Measurements from ENCODE around the gene TSEN2.

DNA sequence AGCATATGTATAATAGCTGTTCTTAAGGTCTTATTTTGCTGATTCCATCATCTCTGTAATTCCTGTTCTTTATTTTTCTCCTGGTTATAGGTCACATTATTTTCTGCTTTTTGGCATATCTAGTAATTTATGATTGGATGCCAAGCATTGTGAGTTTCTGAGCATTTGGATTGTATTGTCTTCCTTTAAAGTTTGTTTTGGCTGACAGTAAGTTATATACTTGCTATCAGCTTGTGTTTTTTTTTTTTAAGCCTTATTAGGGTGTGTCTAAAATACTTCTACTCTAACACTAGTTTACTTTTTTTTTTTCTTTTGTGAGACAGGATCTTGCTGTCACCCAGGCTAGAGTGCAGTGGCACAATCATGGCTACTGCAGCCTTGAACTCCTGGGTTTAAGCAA lies 82.7 kb downstream of the TSEN2 start:
- TF ChIP-seq ZNF384 (IDR thresholded peaks at IDR 0.05; ENCODE audit: low read depth, low read length) (no peak), ELF4 (CRISPR knock-in tag; IDR thresholded peaks at IDR 0.05) (no peak), TBP (optimal IDR thresholded peaks at IDR 0.05; ENCODE audit: low read depth, low read length) (no peak), RFX5 (IDR thresholded peaks at IDR 0.05; ENCODE audit: low read depth, low read length) (no peak)
- TF ChIP-seq, protein P1, sequence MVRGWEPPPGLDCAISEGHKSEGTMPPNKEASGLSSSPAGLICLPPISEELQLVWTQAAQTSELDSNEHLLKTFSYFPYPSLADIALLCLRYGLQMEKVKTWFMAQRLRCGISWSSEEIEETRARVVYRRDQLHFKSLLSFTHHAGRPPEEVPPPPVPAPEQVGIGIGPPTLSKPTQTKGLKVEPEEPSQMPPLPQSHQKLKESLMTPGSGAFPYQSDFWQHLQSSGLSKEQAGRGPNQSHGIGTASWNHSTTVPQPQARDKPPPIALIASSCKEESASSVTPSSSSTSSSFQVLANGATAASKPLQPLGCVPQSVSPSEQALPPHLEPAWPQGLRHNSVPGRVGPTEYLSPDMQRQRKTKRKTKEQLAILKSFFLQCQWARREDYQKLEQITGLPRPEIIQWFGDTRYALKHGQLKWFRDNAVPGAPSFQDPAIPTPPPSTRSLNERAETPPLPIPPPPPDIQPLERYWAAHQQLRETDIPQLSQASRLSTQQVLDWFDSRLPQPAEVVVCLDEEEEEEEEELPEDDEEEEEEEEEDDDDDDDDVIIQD (CRISPR knock-in tag; IDR thresholded peaks at IDR 0.05): no peak
- TF ChIP-seq, protein P2, sequence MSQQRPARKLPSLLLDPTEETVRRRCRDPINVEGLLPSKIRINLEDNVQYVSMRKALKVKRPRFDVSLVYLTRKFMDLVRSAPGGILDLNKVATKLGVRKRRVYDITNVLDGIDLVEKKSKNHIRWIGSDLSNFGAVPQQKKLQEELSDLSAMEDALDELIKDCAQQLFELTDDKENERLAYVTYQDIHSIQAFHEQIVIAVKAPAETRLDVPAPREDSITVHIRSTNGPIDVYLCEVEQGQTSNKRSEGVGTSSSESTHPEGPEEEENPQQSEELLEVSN (IDR thresholded peaks at IDR 0.05; ENCODE audit: borderline replicate concordance in 1 of 2, extremely low read depth in 1 of 2, insufficient read depth in 1 of 2, insufficient read length in 1 of 2, low read depth in 1 of 2, low read length in 1 of 2, poor library complexity in 1 of 2, severe bottlenecking in 1 of 2): no peak
- TF ChIP-seq, protein P3, sequence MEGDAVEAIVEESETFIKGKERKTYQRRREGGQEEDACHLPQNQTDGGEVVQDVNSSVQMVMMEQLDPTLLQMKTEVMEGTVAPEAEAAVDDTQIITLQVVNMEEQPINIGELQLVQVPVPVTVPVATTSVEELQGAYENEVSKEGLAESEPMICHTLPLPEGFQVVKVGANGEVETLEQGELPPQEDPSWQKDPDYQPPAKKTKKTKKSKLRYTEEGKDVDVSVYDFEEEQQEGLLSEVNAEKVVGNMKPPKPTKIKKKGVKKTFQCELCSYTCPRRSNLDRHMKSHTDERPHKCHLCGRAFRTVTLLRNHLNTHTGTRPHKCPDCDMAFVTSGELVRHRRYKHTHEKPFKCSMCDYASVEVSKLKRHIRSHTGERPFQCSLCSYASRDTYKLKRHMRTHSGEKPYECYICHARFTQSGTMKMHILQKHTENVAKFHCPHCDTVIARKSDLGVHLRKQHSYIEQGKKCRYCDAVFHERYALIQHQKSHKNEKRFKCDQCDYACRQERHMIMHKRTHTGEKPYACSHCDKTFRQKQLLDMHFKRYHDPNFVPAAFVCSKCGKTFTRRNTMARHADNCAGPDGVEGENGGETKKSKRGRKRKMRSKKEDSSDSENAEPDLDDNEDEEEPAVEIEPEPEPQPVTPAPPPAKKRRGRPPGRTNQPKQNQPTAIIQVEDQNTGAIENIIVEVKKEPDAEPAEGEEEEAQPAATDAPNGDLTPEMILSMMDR (IDR thresholded peaks at IDR 0.05 in 2 of 3, conservative IDR thresholded peaks at IDR 0.05 in 1 of 3; ENCODE audit: insufficient read depth in 2 of 3, low read depth in 1 of 3, low read length in 3 of 3): no peak

Data from K562 (cell line).